WTC11 (cell line): ENCODE results near the gene TRIM3. TPM values are rescaled to one million over a fixed set of nuclear protein-coding genes. Genes with fewer than 3 reads are reported as not detected.

Source experiments
- ATAC-seq: fragments of 200-7000 bp; cut with Tn5 transposase; 2 replicates; pipeline ENCODE4 v1.10.0; 2021; ENCODE audit warnings: mild to moderate bottlenecking, moderate library complexity
- CTCF ChIA-PET: fragments of 300-600 bp; sonication (Branson Sonifier 250); formaldehyde crosslinking; loops from one replicate; lab custom pipeline; 2021; ENCODE audit warnings: antibody characterized with exemption; lab: Charles Lee
- POLR2A ChIA-PET: fragments of 350-600 bp; sonication (Branson Sonifier 250); formaldehyde crosslinking; loops from one replicate; lab custom pipeline; 2021; ENCODE audit warnings: antibody characterized with exemption; lab: Charles Lee
- DNase-seq: peaks from one replicate; pipeline ENCODE4 v3.0.0; 2021; ENCODE audit warnings: low spot score
- H3K27ac Mint-ChIP-seq: 2 replicates; pipeline ENCODE4 v1.8.0; 2021; ENCODE audit warnings: mixed read lengths
- H3K27me3 Mint-ChIP-seq: 2 replicates; pipeline ENCODE4 v1.8.0; 2021; ENCODE audit warnings: low read depth, mild to moderate bottlenecking, moderate library complexity, mixed read lengths
- H3K36me3 Mint-ChIP-seq: 2 replicates; pipeline ENCODE4 v1.8.0; 2021; ENCODE audit warnings: mixed read lengths
- H3K4me1 Mint-ChIP-seq: 2 replicates; pipeline ENCODE4 v1.8.0; 2022; ENCODE audit warnings: mixed read lengths
- H3K4me3 Mint-ChIP-seq: 2 replicates; pipeline ENCODE4 v1.8.0; 2021; ENCODE audit warnings: mild to moderate bottlenecking, moderate library complexity, mixed read lengths
- H3K9me3 Mint-ChIP-seq: 2 replicates; pipeline ENCODE4 v1.8.0; 2021; ENCODE audit warnings: mixed read lengths
- ELF4 ChIP-seq: sonication (generic); formaldehyde crosslinking; IDR thresholded peaks from 2 replicates; pipeline ENCODE4 v1.8.1; 2022; ENCODE audit warnings: low read depth, mild to moderate bottlenecking, moderate library complexity, missing genetic modification reagents
- FOXK1 ChIP-seq: sonication (generic); formaldehyde crosslinking; IDR thresholded peaks from 2 replicates; pipeline ENCODE4 v1.8.0; 2022; ENCODE audit warnings: mild to moderate bottlenecking, moderate library complexity, missing genetic modification reagents
- FOXP1 ChIP-seq: sonication (generic); formaldehyde crosslinking; IDR thresholded peaks from 2 replicates; pipeline ENCODE4 v1.8.0; 2022; ENCODE audit warnings: missing genetic modification reagents, mild to moderate bottlenecking, moderate library complexity, borderline replicate concordance
- GABPB1 ChIP-seq: sonication (generic); formaldehyde crosslinking; IDR thresholded peaks from 2 replicates; pipeline ENCODE4 v1.8.1; 2023; ENCODE audit warnings: mild to moderate bottlenecking, missing genetic modification reagents
- NR1H2 ChIP-seq: sonication (generic); formaldehyde crosslinking; IDR thresholded peaks from 2 replicates; pipeline ENCODE4 v1.9.0; 2021; ENCODE audit warnings: mild to moderate bottlenecking, moderate library complexity, missing genetic modification reagents
- SOX15 ChIP-seq: fragments of 250-450 bp; sonication (Bioruptor Pico); IDR thresholded peaks from 2 replicates; pipeline ENCODE4 v1.9.0; 2021; ENCODE audit warnings: mild to moderate bottlenecking
- SP1 ChIP-seq: sonication (generic); formaldehyde crosslinking; conservative IDR thresholded peaks from 2 replicates; pipeline ENCODE4 v1.8.1; 2022; ENCODE audit warnings: missing genetic modification reagents
- ZNF232 ChIP-seq: sonication (generic); formaldehyde crosslinking; IDR thresholded peaks from 2 replicates; pipeline ENCODE4 v1.8.0; 2022; ENCODE audit warnings: mild to moderate bottlenecking, missing genetic modification reagents
- total RNA-seq: library from RNA; stranded (reverse); gene quantifications from 3 replicates; pipeline ENCODE4 v1.2.3, GENCODE V29; 2021
- TF ChIP-seq, protein P1 (sequence below): fragments of 250-450 bp; sonication (Bioruptor Pico); IDR thresholded peaks from 2 replicates; pipeline ENCODE4 v2.1.2; 2022; ENCODE audit warnings: mild to moderate bottlenecking, moderate library complexity
- TF ChIP-seq, protein P2 (sequence below): sonication (generic); formaldehyde crosslinking; IDR thresholded peaks from 2 replicates; pipeline ENCODE4 v1.8.1; 2022; ENCODE audit warnings: mild to moderate bottlenecking, moderate library complexity, missing genetic modification reagents
- TF ChIP-seq, protein P3 (sequence below): sonication (generic); formaldehyde crosslinking; IDR thresholded peaks from 2 replicates; pipeline ENCODE4 v1.8.0; 2023; ENCODE audit warnings: missing genetic modification reagents
- TF ChIP-seq, protein P4 (sequence below): sonication (generic); formaldehyde crosslinking; IDR thresholded peaks from 2 replicates; pipeline ENCODE4 v1.8.0; 2022; ENCODE audit warnings: mild to moderate bottlenecking, missing genetic modification reagents
- TF ChIP-seq, protein P5 (sequence below): sonication (generic); formaldehyde crosslinking; IDR thresholded peaks from 2 replicates; pipeline ENCODE4 v1.8.0; 2023; ENCODE audit warnings: missing genetic modification reagents, mild to moderate bottlenecking, borderline replicate concordance
- TF ChIP-seq, protein P6 (sequence below): sonication (generic); formaldehyde crosslinking; IDR thresholded peaks from 2 replicates; pipeline ENCODE4 v1.8.1; 2023; ENCODE audit warnings: mild to moderate bottlenecking, moderate library complexity, missing genetic modification reagents

TRIM3 gene
- total RNA-seq, 1 experiment from 2014 or later = 21.3 TPM

DNA sequence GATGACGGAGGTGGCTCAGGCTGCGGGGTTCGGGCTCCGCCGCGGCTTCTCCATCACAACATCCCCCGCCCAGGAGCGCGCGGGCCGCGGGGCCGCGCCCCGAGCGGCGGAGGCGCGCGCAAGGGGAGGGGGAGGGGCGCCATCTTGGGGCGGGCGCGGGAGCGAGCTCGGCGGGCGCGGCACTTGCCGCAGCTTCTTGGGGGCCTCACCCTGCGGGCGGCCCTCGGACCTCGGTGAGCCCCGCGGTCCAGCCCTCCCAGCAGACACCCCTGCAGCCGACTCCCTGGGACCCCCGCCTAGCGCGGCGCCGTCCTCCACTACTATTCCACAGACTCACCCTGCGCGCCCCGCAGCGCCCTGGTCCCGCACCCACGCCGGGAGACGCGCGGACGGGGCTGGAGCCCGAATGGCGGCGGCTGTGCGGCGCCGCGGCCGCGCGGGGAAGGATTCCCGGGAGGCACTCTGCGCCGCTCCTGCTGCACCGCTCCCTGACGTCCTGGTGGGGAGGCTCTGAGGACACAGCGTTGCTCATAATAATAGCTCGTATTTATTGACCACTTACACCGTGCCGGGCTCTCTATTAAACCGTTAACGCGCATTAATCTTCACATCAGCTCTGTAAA, 54.6 kb downstream of the TRIM3 start, which contains the start of gene APBB1:
Gene APBB1 (minus strand): TSS at position 86 of the 623 bp plus-strand sequence. CDS start 7,747 bp downstream, outside the sequence.
- no peak for TF ChIP-seq NR1H2 (CRISPR knock-in tag)
- TF ChIP-seq, protein P1, sequence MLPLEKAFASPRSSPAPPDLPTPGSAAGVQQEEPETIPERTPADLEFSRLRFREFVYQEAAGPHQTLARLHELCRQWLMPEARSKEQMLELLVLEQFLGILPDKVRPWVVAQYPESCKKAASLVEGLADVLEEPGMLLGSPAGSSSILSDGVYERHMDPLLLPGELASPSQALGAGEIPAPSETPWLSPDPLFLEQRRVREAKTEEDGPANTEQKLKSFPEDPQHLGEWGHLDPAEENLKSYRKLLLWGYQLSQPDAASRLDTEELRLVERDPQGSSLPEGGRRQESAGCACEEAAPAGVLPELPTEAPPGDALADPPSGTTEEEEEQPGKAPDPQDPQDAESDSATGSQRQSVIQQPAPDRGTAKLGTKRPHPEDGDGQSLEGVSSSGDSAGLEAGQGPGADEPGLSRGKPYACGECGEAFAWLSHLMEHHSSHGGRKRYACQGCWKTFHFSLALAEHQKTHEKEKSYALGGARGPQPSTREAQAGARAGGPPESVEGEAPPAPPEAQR = 0 out of 2 replicates have a peak, but pooled peaks have one; percentile 35
- TF ChIP-seq SOX15 (CRISPR knock-in tag) = no peak
- 0 out of 2 replicates have a peak, but pooled peaks have one; percentile 28 for TF ChIP-seq FOXP1 (CRISPR knock-in tag)
- TF ChIP-seq ELF4 (CRISPR knock-in tag) = no peak
- no peak for TF ChIP-seq GABPB1 (CRISPR knock-in tag)
- TF ChIP-seq, protein P2, sequence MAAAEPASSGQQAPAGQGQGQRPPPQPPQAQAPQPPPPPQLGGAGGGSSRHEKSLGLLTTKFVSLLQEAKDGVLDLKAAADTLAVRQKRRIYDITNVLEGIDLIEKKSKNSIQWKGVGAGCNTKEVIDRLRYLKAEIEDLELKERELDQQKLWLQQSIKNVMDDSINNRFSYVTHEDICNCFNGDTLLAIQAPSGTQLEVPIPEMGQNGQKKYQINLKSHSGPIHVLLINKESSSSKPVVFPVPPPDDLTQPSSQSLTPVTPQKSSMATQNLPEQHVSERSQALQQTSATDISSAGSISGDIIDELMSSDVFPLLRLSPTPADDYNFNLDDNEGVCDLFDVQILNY = peak; percentile 35; the same call in 1 of the 2 replicates
- TF ChIP-seq, protein P3, sequence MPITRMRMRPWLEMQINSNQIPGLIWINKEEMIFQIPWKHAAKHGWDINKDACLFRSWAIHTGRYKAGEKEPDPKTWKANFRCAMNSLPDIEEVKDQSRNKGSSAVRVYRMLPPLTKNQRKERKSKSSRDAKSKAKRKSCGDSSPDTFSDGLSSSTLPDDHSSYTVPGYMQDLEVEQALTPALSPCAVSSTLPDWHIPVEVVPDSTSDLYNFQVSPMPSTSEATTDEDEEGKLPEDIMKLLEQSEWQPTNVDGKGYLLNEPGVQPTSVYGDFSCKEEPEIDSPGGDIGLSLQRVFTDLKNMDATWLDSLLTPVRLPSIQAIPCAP (CRISPR knock-in tag) = no peak
- TF ChIP-seq, protein P4, sequence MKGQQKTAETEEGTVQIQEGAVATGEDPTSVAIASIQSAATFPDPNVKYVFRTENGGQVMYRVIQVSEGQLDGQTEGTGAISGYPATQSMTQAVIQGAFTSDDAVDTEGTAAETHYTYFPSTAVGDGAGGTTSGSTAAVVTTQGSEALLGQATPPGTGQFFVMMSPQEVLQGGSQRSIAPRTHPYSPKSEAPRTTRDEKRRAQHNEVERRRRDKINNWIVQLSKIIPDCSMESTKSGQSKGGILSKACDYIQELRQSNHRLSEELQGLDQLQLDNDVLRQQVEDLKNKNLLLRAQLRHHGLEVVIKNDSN (CRISPR knock-in tag) = 0 out of 2 replicates have a peak, but pooled peaks have one; percentile 11
- TF ChIP-seq, protein P5, sequence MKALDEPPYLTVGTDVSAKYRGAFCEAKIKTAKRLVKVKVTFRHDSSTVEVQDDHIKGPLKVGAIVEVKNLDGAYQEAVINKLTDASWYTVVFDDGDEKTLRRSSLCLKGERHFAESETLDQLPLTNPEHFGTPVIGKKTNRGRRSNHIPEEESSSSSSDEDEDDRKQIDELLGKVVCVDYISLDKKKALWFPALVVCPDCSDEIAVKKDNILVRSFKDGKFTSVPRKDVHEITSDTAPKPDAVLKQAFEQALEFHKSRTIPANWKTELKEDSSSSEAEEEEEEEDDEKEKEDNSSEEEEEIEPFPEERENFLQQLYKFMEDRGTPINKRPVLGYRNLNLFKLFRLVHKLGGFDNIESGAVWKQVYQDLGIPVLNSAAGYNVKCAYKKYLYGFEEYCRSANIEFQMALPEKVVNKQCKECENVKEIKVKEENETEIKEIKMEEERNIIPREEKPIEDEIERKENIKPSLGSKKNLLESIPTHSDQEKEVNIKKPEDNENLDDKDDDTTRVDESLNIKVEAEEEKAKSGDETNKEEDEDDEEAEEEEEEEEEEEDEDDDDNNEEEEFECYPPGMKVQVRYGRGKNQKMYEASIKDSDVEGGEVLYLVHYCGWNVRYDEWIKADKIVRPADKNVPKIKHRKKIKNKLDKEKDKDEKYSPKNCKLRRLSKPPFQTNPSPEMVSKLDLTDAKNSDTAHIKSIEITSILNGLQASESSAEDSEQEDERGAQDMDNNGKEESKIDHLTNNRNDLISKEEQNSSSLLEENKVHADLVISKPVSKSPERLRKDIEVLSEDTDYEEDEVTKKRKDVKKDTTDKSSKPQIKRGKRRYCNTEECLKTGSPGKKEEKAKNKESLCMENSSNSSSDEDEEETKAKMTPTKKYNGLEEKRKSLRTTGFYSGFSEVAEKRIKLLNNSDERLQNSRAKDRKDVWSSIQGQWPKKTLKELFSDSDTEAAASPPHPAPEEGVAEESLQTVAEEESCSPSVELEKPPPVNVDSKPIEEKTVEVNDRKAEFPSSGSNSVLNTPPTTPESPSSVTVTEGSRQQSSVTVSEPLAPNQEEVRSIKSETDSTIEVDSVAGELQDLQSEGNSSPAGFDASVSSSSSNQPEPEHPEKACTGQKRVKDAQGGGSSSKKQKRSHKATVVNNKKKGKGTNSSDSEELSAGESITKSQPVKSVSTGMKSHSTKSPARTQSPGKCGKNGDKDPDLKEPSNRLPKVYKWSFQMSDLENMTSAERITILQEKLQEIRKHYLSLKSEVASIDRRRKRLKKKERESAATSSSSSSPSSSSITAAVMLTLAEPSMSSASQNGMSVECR (CRISPR knock-in tag) = no peak
- no peak for TF ChIP-seq ZNF232 (CRISPR knock-in tag)
- TF ChIP-seq SP1 (CRISPR knock-in tag) = 0 out of 2 replicates have a peak, but pooled peaks have one; percentile 43
- peak; percentile 39; the same call in 1 of the 2 replicates for TF ChIP-seq FOXK1 (CRISPR knock-in tag)
- TF ChIP-seq, protein P6, sequence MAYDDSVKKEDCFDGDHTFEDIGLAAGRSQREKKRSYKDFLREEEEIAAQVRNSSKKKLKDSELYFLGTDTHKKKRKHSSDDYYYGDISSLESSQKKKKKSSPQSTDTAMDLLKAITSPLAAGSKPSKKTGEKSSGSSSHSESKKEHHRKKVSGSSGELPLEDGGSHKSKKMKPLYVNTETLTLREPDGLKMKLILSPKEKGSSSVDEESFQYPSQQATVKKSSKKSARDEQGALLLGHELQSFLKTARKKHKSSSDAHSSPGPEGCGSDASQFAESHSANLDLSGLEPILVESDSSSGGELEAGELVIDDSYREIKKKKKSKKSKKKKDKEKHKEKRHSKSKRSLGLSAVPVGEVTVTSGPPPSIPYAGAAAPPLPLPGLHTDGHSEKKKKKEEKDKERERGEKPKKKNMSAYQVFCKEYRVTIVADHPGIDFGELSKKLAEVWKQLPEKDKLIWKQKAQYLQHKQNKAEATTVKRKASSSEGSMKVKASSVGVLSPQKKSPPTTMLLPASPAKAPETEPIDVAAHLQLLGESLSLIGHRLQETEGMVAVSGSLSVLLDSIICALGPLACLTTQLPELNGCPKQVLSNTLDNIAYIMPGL (CRISPR knock-in tag) = 0 out of 2 replicates have a peak, but pooled peaks have one; percentile 40
- Mint-ChIP-seq H3K4me1 (peaks cover 3% of the 10 kb centered on the region), H3K4me3 (peak within 1 kb of the TSS; percentile 72), H3K36me3 (no peaks in the 10 kb centered on the region), H3K27me3 (peaks cover 43% of the 10 kb centered on the region), H3K27ac (no peak within 1 kb of the TSS), H3K9me3 (no peaks in the 10 kb centered on the region)
- ATAC-seq = peak; percentile 78
- POLR2A ChIA-PET = interaction anchor here (0.5 to 1.4 kb wide), 4 partner anchors 14 to 282 kb away, joined by 3 to 6 read pairs (median 4); partner anchors contain the start of gene SMPD1
- DNase-seq = peak; percentile 68
- CTCF ChIA-PET = interaction anchor here (0.6 to 4.0 kb wide), 21 partner anchors 8 to 270 kb away, joined by 3 to 49 read pairs (median 4); partner anchors contain the start of genes MRPL17, SMPD1 and TRIM3
